Stimulated activated naive CD4-positive, alpha-beta T cell treated with Interleukin-2 at 50 U/mL for 16 hours (primary cell): Measurements from ENCODE around the gene PCDH20.
"Not testable (repeated sequence)": the region's sequence is repeated elsewhere in the genome, so short reads cannot be mapped to it uniquely, and the experiment has no call there.

Experiments used
- DNase-seq: peaks from one replicate; lab custom pipeline; 2025; lab: John Stamatoyannopoulos, UW

The PCDH20 gene, protein sequence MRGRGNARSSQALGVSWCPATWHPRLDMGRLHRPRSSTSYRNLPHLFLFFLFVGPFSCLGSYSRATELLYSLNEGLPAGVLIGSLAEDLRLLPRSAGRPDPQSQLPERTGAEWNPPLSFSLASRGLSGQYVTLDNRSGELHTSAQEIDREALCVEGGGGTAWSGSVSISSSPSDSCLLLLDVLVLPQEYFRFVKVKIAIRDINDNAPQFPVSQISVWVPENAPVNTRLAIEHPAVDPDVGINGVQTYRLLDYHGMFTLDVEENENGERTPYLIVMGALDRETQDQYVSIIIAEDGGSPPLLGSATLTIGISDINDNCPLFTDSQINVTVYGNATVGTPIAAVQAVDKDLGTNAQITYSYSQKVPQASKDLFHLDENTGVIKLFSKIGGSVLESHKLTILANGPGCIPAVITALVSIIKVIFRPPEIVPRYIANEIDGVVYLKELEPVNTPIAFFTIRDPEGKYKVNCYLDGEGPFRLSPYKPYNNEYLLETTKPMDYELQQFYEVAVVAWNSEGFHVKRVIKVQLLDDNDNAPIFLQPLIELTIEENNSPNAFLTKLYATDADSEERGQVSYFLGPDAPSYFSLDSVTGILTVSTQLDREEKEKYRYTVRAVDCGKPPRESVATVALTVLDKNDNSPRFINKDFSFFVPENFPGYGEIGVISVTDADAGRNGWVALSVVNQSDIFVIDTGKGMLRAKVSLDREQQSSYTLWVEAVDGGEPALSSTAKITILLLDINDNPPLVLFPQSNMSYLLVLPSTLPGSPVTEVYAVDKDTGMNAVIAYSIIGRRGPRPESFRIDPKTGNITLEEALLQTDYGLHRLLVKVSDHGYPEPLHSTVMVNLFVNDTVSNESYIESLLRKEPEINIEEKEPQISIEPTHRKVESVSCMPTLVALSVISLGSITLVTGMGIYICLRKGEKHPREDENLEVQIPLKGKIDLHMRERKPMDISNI

DNA sequence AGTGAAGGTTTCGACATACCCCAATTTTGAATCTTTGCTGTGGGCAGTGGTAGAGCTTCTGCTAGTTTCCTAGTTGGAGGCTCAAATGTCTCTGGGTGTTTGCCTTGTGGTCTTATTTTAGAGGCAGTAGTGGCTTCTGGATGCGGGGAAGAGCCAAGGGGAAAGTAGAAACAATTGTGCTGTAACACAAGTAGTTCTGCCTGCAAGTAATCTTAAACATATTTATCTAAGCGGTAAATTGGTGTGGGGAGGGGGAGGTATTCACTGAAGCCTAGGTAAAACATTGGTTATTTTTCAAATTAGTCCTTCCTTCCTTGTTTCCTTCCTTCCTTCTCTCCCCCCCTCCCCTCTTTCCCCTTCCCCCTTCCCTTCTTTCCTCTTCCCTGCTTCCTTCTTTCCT lies at the start of gene PCDH20:
TSS of gene PCDH20 (minus strand) at position 101 of the 400 bp plus-strand sequence. CDS start 691 bp downstream, outside the sequence.
- no peak for DNase-seq

DNA sequence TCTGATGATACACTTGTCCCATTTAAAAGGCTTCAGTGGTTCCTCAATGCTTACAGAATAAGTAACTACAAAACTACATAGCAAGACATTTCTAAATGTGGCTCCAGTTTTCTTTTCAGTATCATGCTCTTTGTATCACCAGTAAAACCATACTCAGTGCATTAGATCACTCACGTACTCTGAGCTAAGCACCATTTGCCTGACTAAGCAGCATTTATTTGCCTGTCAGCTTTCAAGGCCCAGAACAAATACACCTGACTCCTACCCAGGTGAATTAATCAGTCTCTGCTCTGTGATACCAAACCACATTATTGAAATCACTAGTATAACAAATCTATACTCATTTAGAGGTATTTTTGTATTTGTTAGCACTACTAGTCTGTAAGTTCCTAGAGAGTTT lies 47.4 kb upstream of the PCDH20 start:
- DNase-seq, result no peak

DNA sequence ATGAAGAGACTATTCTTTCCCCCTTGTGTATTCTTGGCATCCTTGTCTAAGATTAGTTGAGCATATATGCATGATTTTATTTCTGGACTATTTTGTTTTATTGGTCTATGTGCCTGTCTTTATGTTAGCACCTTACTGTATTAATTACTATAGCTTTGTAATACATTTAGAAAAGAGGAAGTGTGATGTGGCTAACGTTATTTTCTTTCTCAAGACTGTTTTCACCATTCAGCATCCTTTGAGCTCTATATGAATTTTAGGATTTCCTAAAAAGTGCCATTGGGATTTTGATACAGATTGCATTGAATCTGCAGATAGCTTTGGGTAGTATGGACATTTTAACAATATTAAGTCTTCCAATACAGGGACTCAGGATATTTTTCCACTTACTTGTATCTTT lies 37.5 kb upstream of the PCDH20 start:
- DNase-seq, result no peak

DNA sequence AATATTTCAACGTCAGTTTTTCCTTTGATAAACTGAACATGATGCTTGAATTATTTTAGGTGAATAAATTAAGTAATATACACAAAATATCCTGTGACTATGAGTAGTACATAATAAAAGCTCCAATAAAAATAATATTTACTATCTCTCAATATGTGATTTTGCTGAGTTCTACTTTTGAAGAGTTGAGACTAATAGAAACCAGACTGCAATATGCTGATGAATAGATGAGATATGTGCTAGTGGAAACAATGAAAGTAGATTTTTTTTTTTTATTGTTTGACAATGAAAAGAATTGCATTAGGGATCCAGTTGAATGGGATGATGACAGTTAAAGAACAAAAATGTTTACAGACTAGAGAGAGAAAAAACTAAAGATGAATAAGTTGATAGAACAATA lies 16.4 kb upstream of the PCDH20 start:
- DNase-seq, result no peak

DNA sequence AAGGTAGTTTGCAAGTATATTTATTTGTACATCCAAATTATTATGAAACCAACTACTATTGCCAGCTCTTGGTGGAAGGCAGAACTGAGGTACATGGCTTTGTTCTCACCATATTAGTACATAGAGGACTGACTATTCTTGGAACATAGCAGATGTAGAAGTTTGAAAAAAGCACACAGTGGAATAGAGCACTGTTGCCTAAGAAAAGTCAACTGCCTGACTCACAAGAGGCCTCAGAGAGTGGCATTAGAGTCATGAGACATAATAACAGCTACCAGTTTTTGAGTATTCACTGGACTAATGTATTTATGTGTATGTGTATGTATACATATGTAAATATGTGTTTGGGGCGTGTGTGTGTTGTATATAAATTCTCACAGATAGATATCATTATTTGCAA lies 8.3 kb upstream of the PCDH20 start:
- no peak for DNase-seq

DNA sequence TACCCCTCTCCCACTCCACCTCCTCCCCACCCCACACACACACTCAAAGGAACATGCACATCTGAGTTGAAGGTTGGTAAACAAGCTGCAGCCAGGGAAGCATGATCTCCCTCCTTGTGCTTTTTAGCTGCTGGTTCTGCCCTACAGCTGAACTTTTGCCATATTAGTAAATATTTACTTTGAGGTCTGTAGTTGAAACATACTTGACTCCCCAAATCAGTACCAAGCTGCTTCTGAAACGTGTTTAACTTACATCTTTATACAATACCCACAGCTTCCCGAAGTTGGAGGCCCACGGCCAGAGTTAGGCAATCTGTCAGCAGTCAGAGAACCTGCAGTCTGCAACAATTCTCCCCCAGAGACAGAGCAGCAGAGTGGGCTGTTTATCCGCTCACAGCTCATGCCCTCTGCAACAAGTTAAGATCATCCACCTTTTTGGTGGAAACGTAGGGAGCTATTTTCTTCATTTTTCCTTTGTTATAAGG lies 1.5 kb upstream of the PCDH20 start:
- no peak for DNase-seq

DNA sequence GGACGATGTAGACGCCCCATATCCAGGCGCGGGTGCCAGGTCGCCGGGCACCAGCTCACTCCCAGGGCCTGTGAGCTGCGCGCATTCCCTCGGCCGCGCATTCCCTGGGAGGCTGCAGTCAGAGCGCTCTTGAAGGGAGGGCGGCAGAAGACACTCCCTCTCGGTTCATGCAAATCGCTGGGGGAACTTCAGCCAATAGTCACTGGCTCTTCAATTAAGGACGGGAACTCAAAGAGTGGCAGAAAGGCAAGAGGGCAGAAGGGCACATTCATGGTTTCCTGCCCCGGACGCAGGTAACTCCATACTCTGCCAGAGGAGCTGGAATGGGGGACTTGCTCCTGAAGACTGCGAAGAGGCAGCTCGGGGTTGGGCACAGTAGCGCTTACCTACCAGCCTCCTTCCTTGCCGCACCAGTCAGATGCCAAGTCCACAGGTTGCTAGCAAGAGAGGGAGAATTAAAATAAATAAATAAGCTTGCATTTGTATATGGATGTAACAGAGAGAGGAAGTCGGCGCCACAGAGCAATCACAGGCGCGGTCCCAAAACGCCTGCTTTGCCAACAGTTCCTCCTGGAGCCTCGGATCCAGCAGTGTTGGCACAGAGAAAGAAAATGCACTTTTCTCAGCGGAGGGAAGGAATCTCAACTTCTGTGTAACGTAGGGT lies 459 bp downstream of the PCDH20 start:
- DNase-seq, result no peak

DNA sequence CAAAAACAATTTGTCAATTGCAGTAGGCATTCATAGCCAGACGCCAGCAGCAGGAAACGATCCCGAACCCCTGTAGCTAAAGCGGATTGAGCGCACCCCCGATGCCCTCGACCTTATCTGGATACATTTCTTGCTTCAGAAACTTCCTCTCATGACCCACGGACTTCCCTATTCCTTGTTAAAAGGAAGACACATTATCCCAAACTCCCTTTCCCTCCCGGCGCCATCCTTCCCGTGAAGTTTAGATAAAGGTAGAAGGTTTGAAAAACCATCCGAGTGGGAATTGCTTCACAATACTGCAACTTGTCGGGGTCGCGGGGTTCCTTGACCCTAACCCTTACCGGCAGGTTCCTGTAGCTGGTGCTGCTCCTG lies 977 bp downstream of the PCDH20 start:
- no peak for DNase-seq

DNA sequence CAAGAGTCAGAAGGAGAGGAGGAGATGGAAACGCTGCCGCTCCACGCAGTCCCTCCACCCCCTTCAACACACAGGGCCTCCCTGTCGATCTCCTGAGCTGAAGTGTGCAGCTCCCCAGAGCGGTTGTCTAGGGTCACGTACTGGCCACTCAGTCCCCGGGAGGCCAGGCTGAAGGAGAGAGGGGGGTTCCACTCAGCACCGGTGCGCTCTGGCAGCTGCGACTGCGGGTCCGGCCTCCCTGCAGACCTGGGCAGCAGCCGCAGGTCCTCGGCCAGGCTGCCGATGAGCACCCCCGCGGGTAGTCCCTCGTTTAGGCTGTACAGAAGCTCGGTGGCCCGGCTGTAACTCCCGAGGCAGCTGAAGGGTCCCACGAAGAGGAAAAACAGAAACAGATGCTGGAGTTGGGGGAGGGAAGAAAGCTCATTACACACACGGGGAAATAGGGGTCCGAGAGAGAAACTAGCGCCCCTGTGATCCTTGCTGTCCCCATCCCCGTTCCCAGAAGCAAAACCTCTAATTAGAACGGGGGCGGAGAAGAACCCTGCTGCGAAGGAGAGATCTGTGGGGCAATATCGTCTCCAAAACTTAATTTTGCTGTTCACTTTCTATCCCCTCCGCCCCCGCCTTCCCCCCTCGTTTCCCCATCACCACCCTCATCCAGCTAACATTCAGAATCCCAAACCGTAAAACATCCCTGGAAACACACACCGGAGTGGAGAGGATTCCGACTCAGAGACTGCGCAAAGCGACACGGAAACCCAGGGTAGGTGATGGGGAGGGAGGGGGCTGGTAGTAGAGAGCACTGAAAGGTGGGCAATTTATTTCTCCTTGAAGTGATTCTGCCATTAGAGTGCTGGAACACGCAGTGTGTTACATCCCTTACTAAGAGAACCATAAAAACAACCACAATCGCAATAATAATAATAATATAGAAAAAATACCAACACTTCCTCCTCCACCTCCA lies 1.8 kb downstream of the PCDH20 start:
- no peak for DNase-seq

DNA sequence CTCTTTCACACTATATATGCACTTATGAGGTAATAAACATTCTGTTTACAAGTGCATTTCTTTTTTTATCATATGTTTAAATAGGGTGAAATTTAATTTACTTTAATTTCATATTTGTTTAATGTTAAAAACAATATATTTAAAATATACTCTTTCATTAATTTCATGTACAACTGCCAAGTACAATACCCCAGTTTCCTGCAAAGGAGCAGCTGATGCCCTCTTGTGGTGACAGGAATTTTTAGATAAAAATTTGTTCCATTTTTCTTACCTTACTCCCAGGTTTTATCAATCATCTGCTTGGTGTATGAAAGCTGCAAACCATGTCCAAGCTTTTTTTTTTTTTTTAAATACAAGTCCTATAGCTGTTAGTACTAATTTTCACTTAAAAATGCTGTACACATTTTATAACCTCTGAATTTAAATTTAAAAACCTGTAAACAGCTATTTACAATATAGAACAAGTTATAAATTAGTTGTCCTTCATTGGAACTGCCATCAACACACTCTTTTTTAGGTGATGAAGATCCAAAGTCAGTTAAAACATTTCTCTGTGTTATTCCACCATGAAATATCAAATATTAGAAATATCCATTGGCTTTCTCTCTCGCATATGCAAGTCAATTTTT lies 4.9 kb downstream of the PCDH20 start:
- DNase-seq, result no peak

DNA sequence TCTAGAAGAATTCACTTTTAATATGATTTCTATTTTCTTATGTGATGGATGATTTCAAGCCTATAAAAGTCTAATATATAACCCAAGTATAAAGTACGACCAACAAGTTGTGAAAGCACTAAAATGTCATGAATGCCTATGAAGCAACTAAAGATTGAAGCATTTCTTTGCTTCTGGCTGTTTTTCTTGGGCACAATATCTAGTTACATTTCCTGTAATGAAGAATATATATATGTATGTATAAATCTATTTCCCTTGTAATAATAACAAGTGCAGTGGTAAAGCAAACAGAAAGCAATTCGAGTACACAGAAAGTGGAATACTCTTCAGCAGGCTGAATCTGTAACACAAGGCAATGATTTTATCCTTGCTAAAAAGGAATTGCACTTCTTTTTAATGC lies 5.4 kb downstream of the PCDH20 start:
- DNase-seq, result no peak

DNA sequence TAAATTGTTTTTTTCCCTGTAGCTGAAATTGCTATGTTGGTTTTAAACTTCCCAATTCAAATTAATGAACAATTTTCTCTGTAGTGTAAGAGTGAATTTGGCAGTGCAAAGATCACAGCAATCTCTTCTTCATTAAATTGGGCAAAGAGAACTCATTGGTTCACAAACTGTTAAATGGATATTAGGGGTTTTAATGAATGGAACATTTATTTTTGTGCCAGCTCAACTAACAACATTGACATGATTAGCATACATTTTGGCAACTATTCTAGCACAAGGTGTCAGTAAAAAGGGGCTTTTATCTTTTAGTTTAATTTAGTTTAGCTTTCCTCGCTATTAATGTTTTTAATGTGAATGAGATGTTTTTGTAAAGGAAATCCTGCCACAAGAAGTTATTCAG lies 7.1 kb downstream of the PCDH20 start:
- DNase-seq, result no peak

DNA sequence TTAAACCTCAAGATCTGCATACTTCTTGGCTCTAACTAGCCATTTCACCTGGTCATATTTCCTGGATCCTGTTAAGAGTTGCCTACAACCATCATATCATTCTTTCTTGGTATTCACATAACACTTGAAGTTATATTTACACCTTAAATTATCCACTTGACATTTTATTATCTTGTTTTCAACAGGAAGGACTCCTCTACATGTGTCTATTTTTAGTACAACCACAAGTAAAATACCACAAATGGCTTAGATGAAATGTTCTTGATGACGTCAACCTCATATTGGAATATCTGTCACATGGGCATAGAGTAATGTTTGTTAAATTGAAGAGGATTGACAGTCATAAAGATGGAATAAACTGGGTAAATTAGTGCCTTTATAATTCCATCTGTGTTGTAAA lies 9.4 kb downstream of the PCDH20 start:
- no peak for DNase-seq

DNA sequence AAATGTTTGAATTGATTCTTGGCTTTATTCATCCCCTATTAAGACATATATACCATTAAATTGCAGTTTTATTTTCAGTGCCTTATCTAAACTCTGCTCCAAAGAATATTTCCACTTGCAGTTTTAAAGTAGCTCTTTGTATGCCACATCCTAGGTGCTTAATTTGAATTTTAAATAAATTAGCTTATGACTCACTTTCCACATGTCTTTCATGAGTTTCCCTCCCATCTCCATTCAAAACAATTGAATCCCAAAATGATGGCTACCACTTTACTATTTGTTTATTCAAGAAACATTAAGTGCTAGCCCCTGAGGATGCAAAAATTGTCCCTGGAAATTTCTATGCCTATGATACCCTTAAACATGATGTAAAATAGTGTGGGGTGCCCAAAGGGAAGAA lies 19.5 kb downstream of the PCDH20 start:
- DNase-seq, result no peak

DNA sequence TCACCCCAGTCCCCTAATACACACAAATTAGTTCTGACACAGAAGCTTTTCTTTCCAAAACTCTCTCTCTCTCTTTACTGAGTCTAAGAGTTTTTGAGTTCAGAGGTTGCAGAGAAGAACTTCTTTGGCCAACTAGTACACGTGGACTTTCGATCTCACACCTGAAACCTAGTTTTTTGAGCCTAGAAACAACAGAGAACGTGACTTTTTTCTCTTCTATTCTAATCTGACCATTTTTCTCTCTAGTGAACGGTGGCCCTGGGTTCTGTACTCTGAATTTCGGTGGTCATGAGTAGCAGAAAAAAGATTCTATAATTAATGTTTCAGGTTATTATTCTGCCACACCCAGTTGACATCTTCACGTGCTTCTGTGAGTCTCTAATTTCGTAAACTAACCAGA lies 24.2 kb downstream of the PCDH20 start:
- DNase-seq, result no peak

DNA sequence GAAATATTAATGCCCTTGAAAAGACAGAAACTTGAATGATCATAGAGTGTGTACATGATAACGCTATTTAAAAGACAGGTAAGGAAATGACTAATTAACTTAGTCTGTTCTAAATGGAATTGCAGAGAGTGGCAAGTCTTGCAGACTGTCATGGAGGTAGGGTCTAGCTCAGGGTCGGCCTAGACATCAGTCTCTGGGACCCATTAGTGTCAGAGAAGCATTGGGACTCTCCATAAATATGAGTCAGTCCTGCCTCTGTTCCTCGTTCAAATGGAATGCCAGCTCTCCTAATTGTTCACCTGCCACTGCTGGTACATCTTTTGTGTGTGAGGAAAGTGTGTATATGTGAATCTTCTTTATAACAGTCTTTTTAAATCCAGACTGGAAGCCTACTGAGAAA lies 28.0 kb downstream of the PCDH20 start:
- no peak for DNase-seq

DNA sequence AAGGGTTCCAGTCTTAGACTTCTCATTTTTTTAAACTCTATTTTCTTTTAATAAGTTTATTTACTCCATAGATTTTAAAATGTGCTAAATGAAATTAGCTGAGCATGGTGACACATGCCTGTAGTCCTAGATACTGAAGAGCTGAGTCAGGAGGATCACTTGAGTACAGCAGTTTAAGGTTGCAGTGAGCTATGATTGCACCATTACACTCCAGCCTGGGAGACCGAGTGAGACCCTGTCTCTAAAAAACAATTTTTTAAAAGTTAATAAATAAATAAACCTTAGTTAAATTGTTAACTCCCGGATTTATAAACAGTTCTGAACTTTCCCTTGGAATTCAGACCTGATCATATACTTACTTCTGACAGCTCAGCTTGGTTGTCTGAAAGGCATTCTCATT lies 32.5 kb downstream of the PCDH20 start:
- DNase-seq, result no peak

DNA sequence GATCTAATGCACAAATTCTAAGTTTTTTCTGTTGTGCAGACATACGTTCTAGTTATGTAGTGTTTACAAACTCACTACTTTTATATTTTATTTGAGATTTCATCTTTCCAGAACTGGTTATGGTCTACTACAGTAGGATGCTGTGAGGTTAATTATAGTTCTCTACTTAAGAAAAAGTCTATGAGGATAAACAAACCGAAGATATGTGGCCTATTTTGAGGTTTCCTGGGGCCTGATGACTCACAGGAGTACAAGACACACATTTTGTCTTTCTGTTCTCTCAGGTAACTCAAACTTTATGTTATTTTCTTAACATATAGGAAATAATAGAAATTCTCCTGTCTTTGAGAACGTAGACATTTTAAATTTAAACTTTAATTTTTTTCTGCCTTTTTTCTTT lies 45.1 kb downstream of the PCDH20 start:
- DNase-seq, result no peak

DNA sequence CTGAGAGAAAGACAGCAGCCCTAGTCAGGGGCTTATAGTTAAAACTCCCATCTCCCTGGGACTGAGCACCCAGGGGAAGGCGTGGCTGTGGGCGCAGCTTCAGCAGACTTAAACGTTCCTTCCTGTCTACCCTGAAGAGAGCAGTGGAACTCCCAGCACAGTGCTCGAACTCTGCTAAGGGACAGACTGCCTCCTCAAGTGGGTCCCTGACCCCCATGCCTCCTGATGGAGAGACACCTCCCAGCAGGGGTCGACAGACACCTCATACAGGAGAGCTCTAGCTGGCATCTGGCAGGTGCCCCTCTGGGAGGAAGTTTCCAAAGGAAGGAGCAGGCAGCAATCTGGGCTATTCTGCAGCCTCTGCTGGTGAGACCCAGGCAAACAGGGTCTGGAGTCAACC lies 51.0 kb downstream of the PCDH20 start:
- not testable (repeated sequence) for DNase-seq

DNA sequence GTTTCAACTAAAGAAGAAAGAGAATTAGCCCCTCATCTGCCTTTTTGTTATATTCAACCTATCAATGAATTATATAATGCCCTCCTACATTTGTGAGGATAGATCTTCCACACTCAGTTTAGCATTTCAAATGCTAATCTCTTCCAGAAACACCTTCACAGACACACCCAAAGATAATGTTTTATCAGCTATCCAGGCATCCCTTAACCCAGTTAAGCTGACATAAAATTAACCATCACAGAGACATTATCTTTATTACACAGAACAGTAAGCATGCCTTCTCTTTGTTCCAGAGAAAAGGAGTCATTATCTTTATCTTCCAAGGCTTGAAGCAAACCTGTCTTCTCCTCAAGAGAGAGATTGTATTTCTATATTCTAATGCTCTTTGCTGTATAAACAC lies 53.1 kb downstream of the PCDH20 start:
- DNase-seq, result no peak
